CD4-positive, alpha-beta T cell treated with Interleukin-1 beta for 1 hour (primary cell): ENCODE results near the gene CTNNBL1.

Experiments
- DNase-seq, 2 donors: peaks; one replicate each; pipeline ENCODE4 v3.0.0-alpha.2; 2020 to 2022

CTNNBL1 gene

GRCh38 chr20:37885593-37886503 is 192.0 kb downstream of the CTNNBL1 start:
- DNase-seq = no peak

GRCh38 chr20:37886851-37887297 is 193.0 kb downstream of the CTNNBL1 start:
- DNase-seq = no peak

GRCh38 chr20:37888641-37889040 is 194.8 kb downstream of the CTNNBL1 start:
- no peak for DNase-seq

GRCh38 chr20:37890108-37890507 is 196.3 kb downstream of the CTNNBL1 start:
- no peak for DNase-seq

GRCh38 chr20:37890643-37891042 is 196.8 kb downstream of the CTNNBL1 start:
- no peak for DNase-seq

- no peak for DNase-seq
Observed at GRCh38 chr20:37892001-37892400, 198.2 kb downstream of the CTNNBL1 start.

DNA sequence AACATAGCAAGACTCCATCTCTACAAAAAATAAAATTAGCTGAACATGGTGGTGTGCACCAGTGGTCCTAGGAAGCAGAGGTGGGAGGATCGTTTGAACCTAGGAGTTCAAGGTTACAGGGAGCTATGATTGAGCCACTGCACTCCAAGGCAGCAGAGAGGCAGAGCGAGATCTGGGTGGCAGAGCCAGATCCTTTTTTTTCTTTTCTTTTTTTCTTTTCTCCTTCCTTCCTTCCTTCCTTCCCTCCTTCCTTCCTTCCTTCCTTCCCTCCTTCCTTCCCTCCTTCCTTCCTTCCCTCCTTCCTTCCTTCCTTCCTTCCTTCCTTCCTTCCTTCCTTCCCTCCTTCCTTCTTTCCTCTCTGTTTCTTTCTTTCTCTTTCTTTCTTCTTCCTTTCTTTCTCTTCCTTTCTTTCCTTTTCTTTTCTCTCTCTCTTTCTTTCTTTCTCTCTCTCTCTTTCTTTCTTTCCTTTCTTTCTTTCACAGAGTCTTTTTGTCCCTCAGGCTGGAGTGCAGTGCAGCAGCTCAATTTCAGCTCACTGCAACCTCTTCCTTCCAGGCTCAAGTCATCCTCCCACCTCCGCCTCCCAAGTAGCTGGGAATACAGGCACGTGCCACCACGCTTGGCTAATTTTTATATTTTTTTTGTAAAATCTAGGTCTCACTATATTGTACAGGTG is 199.9 kb downstream of the CTNNBL1 start:
- DNase-seq = no peak

DNA sequence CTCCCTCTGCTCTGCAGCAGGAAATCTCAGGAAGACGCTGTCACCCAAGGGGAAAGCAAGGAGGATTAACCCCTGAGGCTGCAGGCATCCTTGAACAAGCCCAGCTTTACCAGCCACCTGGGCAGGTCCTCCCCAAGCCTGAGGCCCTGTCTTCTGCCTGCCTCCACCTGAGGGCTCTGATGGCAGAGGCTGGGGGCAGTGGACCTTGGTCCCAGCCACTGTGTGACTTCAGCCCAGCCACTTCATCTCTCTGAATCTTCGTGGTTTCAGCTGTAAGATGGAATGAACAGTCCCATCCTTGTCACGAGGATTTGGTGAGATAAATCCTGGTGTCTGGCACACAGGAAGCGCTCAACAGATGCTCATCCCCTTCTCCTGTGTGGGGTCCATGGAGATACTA is 200.6 kb downstream of the CTNNBL1 start:
- DNase-seq = no peak

GRCh38 chr20:37895166-37895565 is 201.3 kb downstream of the CTNNBL1 start:
- no peak for DNase-seq

GRCh38 chr20:37896932-37897548 is 203.2 kb downstream of the CTNNBL1 start:
- no peak for DNase-seq

GRCh38 chr20:37898233-37899104 is 204.6 kb downstream of the CTNNBL1 start:
- DNase-seq = no peak

GRCh38 chr20:37899105-37900045 is 205.5 kb downstream of the CTNNBL1 start:
- no peak for DNase-seq

DNA sequence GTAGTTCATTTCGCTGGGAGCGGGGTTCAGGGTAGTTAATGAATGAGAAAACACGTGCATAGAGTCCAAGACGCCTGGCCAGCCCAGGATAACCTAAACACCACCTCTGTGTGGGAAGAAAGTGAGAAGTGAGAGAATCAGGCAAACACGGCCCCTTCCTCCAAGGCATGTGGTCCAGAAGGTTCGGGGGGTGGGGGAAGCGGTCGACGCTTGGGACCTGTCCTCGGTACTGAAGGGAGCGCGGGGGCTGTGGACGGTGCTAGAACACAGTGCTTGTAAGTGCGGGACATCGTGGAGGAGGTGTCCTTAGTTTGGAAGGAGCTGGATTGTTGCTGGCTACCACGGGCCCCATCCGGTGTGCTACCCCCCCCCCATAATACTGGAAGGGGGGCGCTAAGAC is 207.4 kb downstream of the CTNNBL1 start:
- DNase-seq = no peak

DNA sequence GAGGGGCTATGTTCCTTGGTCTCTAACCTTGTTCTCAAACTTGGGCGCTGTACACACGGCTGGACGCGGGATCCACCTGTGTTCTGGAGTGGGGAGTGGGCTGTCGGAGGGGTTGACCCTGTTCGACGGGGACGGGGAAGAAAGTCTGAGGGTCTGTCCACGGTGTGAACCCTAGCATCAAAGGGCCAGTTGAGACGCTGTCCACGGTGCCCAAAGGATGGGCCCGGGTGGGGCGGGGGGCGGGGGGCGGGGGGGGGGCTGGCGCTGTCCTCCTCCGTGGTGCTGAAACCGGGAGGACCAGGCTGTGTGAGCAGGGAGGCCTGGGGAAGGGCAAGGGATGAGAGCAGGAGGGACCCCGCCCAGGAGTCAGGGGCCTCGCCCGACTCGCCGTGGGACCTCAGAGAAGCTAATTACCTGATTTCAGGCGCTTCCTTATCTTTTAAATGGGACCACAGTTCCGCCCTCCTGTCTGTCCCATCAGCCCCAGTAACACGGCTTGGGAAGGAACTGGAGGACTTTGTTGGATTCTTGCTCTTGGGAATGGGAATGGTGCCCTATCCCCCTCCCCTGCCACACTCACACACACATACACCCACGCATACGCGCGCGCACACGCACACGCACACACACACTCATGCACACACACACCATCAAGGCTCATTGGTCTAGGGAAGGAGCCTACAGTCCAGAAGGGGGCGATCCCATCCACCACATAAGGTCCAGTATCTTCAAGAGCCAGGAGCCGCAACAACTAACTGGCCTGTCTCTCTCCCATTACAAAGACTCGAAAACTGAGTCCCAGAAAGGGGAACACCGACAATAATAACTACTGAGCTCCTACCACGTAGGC is 208.0 kb downstream of the CTNNBL1 start:
- DNase-seq = peak in 1 of 2 donors; percentile 18

DNA sequence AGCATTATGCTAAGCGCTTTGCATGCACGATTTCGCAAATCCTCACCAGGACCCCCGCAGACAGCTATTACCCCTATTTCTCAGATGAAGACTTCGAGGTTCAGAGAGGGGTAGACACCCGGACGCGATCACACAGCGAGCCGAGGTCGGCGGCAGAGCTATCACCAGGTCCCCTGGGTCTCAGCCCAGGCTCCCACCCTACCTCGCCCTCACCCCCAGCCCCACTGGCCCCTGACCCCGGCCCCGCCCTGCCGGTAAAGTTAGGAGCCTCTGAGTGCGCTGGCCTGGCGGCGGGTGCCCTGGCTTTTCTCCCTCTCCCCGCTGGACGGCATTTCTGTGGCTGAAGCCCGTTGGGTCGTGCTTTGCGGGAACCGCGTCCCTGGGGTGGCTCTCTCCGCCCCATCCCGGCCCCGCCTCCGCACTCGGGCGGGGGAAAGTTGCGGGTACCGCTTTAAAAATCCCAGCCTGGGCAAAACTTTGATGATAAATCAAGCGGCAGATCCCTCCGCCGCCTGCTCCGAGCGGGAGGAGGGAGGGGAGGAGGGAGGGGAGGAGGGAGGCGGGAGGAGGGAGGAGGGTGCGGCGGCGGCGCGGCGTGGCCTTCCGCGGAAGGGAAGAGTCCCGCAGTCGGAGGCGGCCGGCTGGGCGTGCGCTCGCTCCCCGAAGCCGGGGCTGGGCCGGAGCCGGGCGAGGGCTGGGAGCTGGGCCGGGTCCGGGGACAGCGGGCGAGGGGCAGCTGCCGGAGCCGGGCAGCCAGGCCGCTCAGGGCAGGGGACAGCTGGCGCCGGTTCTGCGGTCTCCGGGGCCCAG is 208.9 kb downstream of the CTNNBL1 start, which contains the start of gene VSTM2L:
Gene VSTM2L, plus strand, starts transcription at position 624 of the 810 bp plus-strand sequence. CDS start 224 bp downstream, outside the sequence.
- no peak for DNase-seq

DNA sequence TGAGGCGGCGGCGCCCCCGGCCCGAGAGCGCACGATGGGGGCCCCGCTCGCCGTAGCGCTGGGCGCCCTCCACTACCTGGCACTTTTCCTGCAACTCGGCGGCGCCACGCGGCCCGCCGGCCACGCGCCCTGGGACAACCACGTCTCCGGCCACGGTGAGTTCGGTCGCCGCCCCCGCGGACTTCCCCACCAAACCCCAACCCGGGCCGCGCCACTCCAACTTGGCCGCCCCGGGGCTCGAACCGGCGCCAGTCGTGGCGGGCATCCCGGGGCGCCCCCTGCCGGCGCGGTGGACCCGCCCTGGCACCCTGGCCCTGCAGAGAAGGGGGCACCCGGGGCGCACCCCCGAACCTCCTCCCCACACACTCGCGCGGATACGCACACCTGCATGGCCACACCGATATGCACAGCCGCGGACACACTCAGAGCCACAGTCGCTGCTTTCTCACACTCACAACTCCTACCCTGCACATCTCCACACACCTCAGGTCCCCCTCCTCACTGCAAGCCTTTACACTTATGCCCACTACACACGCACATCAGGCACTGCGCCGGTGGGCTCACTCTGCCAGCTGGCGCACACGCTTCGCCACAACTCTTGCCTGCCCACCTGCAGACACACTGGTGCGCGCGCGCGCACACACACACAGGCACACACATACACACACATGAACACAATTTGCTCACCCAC is 209.6 kb downstream of the CTNNBL1 start:
- no peak for DNase-seq

GRCh38 chr20:37904008-37904642 is 210.3 kb downstream of the CTNNBL1 start:
- DNase-seq = no peak

- no peak for DNase-seq
Observed at GRCh38 chr20:37904845-37905373, 211.1 kb downstream of the CTNNBL1 start.
